ENCODE results near the gene UBAP2L. TPM values are rescaled to one million over a fixed set of nuclear protein-coding genes. Genes with fewer than 3 reads are reported as not detected.
"Not testable (repeated sequence)": the region's sequence is repeated elsewhere in the genome, so short reads cannot be mapped to it uniquely, and the experiment has no call there.

UBAP2L gene
- total RNA-seq, 1 donor from 2014 or later = 223 TPM

- intact Hi-C loops (cut with micrococcal nuclease) = loop anchor here (1.0 to 5.0 kb wide), 2 partner anchors 73 to 278 kb away; partner anchors contain the start of gene HAX1
Observed at GRCh38 chr1:154198756-154199562, 21.8 kb upstream of the UBAP2L start.

- intact Hi-C loops (cut with micrococcal nuclease) = loop anchor here (1.0 to 5.0 kb wide), 2 partner anchors 73 to 278 kb away; partner anchors contain the start of gene HAX1
Observed at GRCh38 chr1:154199563-154199879, 21.2 kb upstream of the UBAP2L start.

- intact Hi-C loops (cut with micrococcal nuclease) = not testable (repeated sequence)
Observed at GRCh38 chr1:154205778-154206177, 15.0 kb upstream of the UBAP2L start.

GRCh38 chr1:154206196-154206595, 14.6 kb upstream of the UBAP2L start, which contains the start of gene CFAP141:
TSS of gene CFAP141 (minus strand) at chr1:154206333. CDS start at chr1:154206307, 26 bp downstream.
- intact Hi-C loops (cut with micrococcal nuclease) = no loop called here

- intact Hi-C loops (cut with micrococcal nuclease) = no loop called here
Observed at GRCh38 chr1:154207262-154207661, 13.5 kb upstream of the UBAP2L start.

- intact Hi-C loops (cut with micrococcal nuclease) = no loop called here
Observed at GRCh38 chr1:154208677-154209388, 11.9 kb upstream of the UBAP2L start.

GRCh38 chr1:154212083-154212482, 8.7 kb upstream of the UBAP2L start:
- intact Hi-C loops (cut with micrococcal nuclease) = no loop called here

- intact Hi-C loops (cut with micrococcal nuclease) = no loop called here
Observed at GRCh38 chr1:154213274-154213673, 7.5 kb upstream of the UBAP2L start.

GRCh38 chr1:154218545-154218944, 2.2 kb upstream of the UBAP2L start:
- intact Hi-C loops (cut with micrococcal nuclease) = no loop called here

GRCh38 chr1:154219541-154219940, 1.2 kb upstream of the UBAP2L start:
- intact Hi-C loops (cut with micrococcal nuclease) = no loop called here

GRCh38 chr1:154220970-154221277, 169 bp downstream of the UBAP2L start:
- intact Hi-C loops (cut with micrococcal nuclease) = loop anchor here (1.0 to 5.0 kb wide), 5 partner anchors 39 to 386 kb away; partner anchors contain the start of genes ADAR, ATP8B2, HAX1 and UBE2Q1

GRCh38 chr1:154221278-154222001, 685 bp downstream of the UBAP2L start:
- intact Hi-C loops (cut with micrococcal nuclease) = loop anchor here (1.0 to 5.0 kb wide), 5 partner anchors 39 to 386 kb away; partner anchors contain the start of genes ADAR, ATP8B2, HAX1 and UBE2Q1

GRCh38 chr1:154222518-154222917, 1.8 kb downstream of the UBAP2L start:
- intact Hi-C loops (cut with micrococcal nuclease) = loop anchor here (5.0 kb wide), 1 partner anchor 385 kb away; the partner anchor contains the start of gene ADAR

- intact Hi-C loops (cut with micrococcal nuclease) = loop anchor here (5.0 kb wide), 1 partner anchor 384 kb away; the partner anchor contains the start of gene ADAR
Observed at GRCh38 chr1:154222918-154223317, 2.2 kb downstream of the UBAP2L start.

GRCh38 chr1:154223621-154224020, 2.9 kb downstream of the UBAP2L start:
- intact Hi-C loops (cut with micrococcal nuclease) = loop anchor here (5.0 kb wide), 1 partner anchor 384 kb away; the partner anchor contains the start of gene ADAR

- intact Hi-C loops (cut with micrococcal nuclease) = no loop called here
Observed at GRCh38 chr1:154225370-154225769, 4.6 kb downstream of the UBAP2L start.

GRCh38 chr1:154231112-154231511, 10.4 kb downstream of the UBAP2L start:
- intact Hi-C loops (cut with micrococcal nuclease) = not testable (repeated sequence)

GRCh38 chr1:154233127-154233526, 12.4 kb downstream of the UBAP2L start:
- intact Hi-C loops (cut with micrococcal nuclease) = not testable (repeated sequence)

GRCh38 chr1:154236855-154237254, 16.1 kb downstream of the UBAP2L start:
- intact Hi-C loops (cut with micrococcal nuclease) = no loop called here

- intact Hi-C loops (cut with micrococcal nuclease) = no loop called here
Observed at GRCh38 chr1:154237435-154237834, 16.7 kb downstream of the UBAP2L start.

- intact Hi-C loops (cut with micrococcal nuclease) = no loop called here
Observed at GRCh38 chr1:154237880-154238506, 17.2 kb downstream of the UBAP2L start.
